HEK293 (cell line): ENCODE measurements around the gene MTURN.

Experiments used
- ATF2 ChIP-seq: fragments of 450-650 bp; formaldehyde crosslinking; IDR thresholded peaks from 2 replicates; pipeline ENCODE4 v1.5.1; 2016; ENCODE audit warnings: missing biosample characterization, missing genetic modification characterization, low read depth
- HOXD13 ChIP-seq: sonication (generic); formaldehyde crosslinking; IDR thresholded peaks from 2 replicates; pipeline ENCODE4 v1.8.0; 2022; ENCODE audit warnings: missing genetic modification reagents, borderline replicate concordance
- KLF8 ChIP-seq: fragments of 450-650 bp; formaldehyde crosslinking; IDR thresholded peaks from 2 replicates; pipeline ENCODE4 v1.5.1; 2016; ENCODE audit warnings: missing biosample characterization, missing genetic modification characterization
- ZNF114 ChIP-seq: fragments of 450-650 bp; formaldehyde crosslinking; IDR thresholded peaks from 2 replicates; pipeline ENCODE4 v1.5.0; 2017; ENCODE audit warnings: missing biosample characterization, missing genetic modification characterization
- ZNF211 ChIP-seq: fragments of 450-650 bp; formaldehyde crosslinking; IDR thresholded peaks from 2 replicates; pipeline ENCODE4 v1.5.1; 2016; ENCODE audit warnings: low read depth, missing biosample characterization, missing genetic modification characterization
- ZNF239 ChIP-seq: fragments of 450-650 bp; formaldehyde crosslinking; IDR thresholded peaks from 2 replicates; pipeline ENCODE4 v1.5.1; 2016; ENCODE audit warnings: missing biosample characterization, missing genetic modification characterization
- ZNF560 ChIP-seq: fragments of 450-650 bp; formaldehyde crosslinking; IDR thresholded peaks from 2 replicates; pipeline ENCODE4 v1.5.1; 2017; ENCODE audit warnings: missing biosample characterization, missing genetic modification characterization, borderline replicate concordance

Gene MTURN

GRCh38 chr7:30209951-30210350 is 75.2 kb downstream of the MTURN start (continued):
- TF ChIP-seq ATF2 = no peak
- TF ChIP-seq ZNF239 = no peak
- TF ChIP-seq HOXD13 (CRISPR knock-in tag) = no peak
- TF ChIP-seq KLF8 = no peak
- no peak for TF ChIP-seq ZNF560 (tag by site-specific recombination)
- TF ChIP-seq ZNF114 = no peak
- no peak for TF ChIP-seq ZNF211 (tag by site-specific recombination)
